GM12878 (cell line): ENCODE results near the gene LIPK. TPM values are rescaled to one million over a fixed set of nuclear protein-coding genes. Genes with fewer than 3 reads are reported as not detected.

Experiments used
- ATAC-seq: fragments of 200-7000 bp; cut with Tn5 transposase; 3 replicates; pipeline ENCODE4 v1.9.1; 2020; ENCODE audit warnings: mild to moderate bottlenecking, moderate library complexity
- BruUV-seq: library from RNA; stranded (reverse); fragments of 400-500 nt; replicated peaks from 2 replicates; lab custom pipeline; 2021; lab: Mats Ljungman, UMichigan
- CTCF ChIA-PET: fragments of 300-600 bp; sonication (Branson Sonifier 250); formaldehyde crosslinking; extraction: SDS; loops from one replicate; lab custom pipeline; 2021; ENCODE audit warnings: inconsistent platforms; lab: Yijun Ruan, JAX
- POLR2A ChIA-PET: fragments of 350-600 bp; formaldehyde crosslinking; extraction: SDS; loops from one replicate; lab custom pipeline; 2021; ENCODE audit warnings: inconsistent platforms; lab: Charles Lee
- RAD21 ChIA-PET: fragments of 300-600 bp; sonication (Branson Sonifier 250); formaldehyde crosslinking; loops from one replicate; lab custom pipeline; 2023; ENCODE audit warnings: antibody characterized with exemption; ENCODE audit not compliant: unreplicated experiment; lab: Charles Lee
- SMC1A ChIA-PET: fragments of 300-600 bp; sonication (Branson Sonifier 250); formaldehyde crosslinking; loops from one replicate; lab custom pipeline; 2023; ENCODE audit not compliant: unreplicated experiment, uncharacterized antibody; lab: Charles Lee
- DNase-seq: peaks from one replicate; pipeline ENCODE4 v3.0.0-alpha.2; 2011; ENCODE audit warnings: low read depth, low spot score
- FAIRE-seq: peaks from 3 replicates; lab custom pipeline; 2011; peaks lifted over from hg19 to GRCh38; lab: Jason Lieb, UNC
- H2AFZ ChIP-seq: 2 replicates; pipeline ENCODE4 v1.6.0; 2011; ENCODE audit warnings: low read depth, low read length, control low read depth; ENCODE audit not compliant: control insufficient read depth
- H3K27ac ChIP-seq: 2 replicates; pipeline ENCODE4 v1.5.1; 2011; ENCODE audit warnings: control low read depth; ENCODE audit not compliant: control insufficient read depth, insufficient read depth
- H3K27me3 ChIP-seq, 2 experiments: replicated peaks in 1 of 2; 2 replicates each; pipeline versions ENCODE4 v1.6.0 to v1.6.1; 2011; ENCODE audit warnings: low read length in 1 of 2; ENCODE audit not compliant: control insufficient read depth in 2 of 2, insufficient read depth in 2 of 2
- H3K36me3 ChIP-seq, 2 experiments: 2 replicates each; pipeline ENCODE4 v1.5.1; 2011; ENCODE audit warnings: low read length in 1 of 2; ENCODE audit not compliant: control insufficient read depth in 2 of 2, insufficient read depth in 2 of 2
- H3K4me1 ChIP-seq: 2 replicates; pipeline ENCODE4 v1.6.1; 2011; ENCODE audit warnings: mild to moderate bottlenecking, low read length, moderate library complexity, mixed read lengths; ENCODE audit not compliant: control insufficient read depth, insufficient read depth
- H3K4me2 ChIP-seq: 2 replicates; pipeline ENCODE4 v1.6.0; 2011; ENCODE audit warnings: control low read depth; ENCODE audit not compliant: control insufficient read depth, insufficient read depth
- H3K4me3 ChIP-seq: fragments of 200-600 bp; sonication (generic); 2 replicates; pipeline ENCODE4 v1.5.1; 2016
- H3K79me2 ChIP-seq: 2 replicates; pipeline ENCODE4 v1.6.0; 2011; ENCODE audit warnings: low read length; ENCODE audit not compliant: control insufficient read depth, insufficient read depth
- H3K9ac ChIP-seq: 2 replicates; pipeline ENCODE4 v1.8.0; 2011; ENCODE audit warnings: low read length, control low read depth, mixed read lengths; ENCODE audit not compliant: control insufficient read depth, insufficient read depth
- H3K9me3 ChIP-seq: replicated peaks from 3 replicates; pipeline ENCODE4 v1.5.1; 2011; ENCODE audit warnings: mild to moderate bottlenecking, low read length; ENCODE audit not compliant: control insufficient read depth, insufficient read depth
- H4K20me1 ChIP-seq: 2 replicates; pipeline ENCODE4 v1.6.0; 2011; ENCODE audit not compliant: control insufficient read depth, insufficient read depth
- ATF7 ChIP-seq: fragments of 450-650 bp; IDR thresholded peaks from 2 replicates; pipeline ENCODE4 v1.6.1; 2016; ENCODE audit warnings: low read depth, mild to moderate bottlenecking
- BHLHE40 ChIP-seq, 2 experiments: fragments of 450-650 bp in 1 of 2; IDR thresholded peaks; 2 replicates each; pipeline ENCODE4 v1.6.1; 2011 to 2017; ENCODE audit warnings: low read depth in 2 of 2, borderline replicate concordance in 1 of 2, improper control_type of control experiment in 1 of 2, low read length in 1 of 2, mild to moderate bottlenecking in 1 of 2
- BRCA1 ChIP-seq: IDR thresholded peaks from 2 replicates; pipeline ENCODE4 v1.6.1; 2011; ENCODE audit warnings: low read depth, low read length, improper control_type of control experiment
- CBFB ChIP-seq: IDR thresholded peaks from 2 replicates; pipeline ENCODE4 v1.6.1; 2016; ENCODE audit warnings: antibody characterized with exemption, low read depth
- CEBPB ChIP-seq, 2 experiments: fragments of 150-350 bp in 1 of 2; IDR thresholded peaks; 2 replicates each; pipeline ENCODE4 v1.6.1; 2012 to 2014; ENCODE audit warnings: low read depth in 2 of 2, low read length in 2 of 2, borderline replicate concordance in 1 of 2, inconsistent platforms in 1 of 2
- CREB1 ChIP-seq: IDR thresholded peaks from 2 replicates; pipeline ENCODE4 v1.6.1; 2012; ENCODE audit warnings: low read depth, mild to moderate bottlenecking, inconsistent platforms
- CREM ChIP-seq: IDR thresholded peaks from 2 replicates; pipeline ENCODE4 v1.6.1; 2014; ENCODE audit warnings: antibody characterized with exemption, low read depth
- DPF2 ChIP-seq: fragments of 450-650 bp; IDR thresholded peaks from 2 replicates; pipeline ENCODE4 v1.6.1; 2017; ENCODE audit warnings: mild to moderate bottlenecking
- IKZF1 ChIP-seq: fragments of 450-650 bp; conservative IDR thresholded peaks from 2 replicates; pipeline ENCODE4 v1.6.1; 2017; ENCODE audit warnings: antibody characterized with exemption, mild to moderate bottlenecking
- JUND ChIP-seq: IDR thresholded peaks from 2 replicates; pipeline ENCODE4 v1.6.1; 2012; ENCODE audit warnings: low read depth, mild to moderate bottlenecking, low read length, improper control_type of control experiment, moderate library complexity
- MEF2A ChIP-seq: IDR thresholded peaks from 2 replicates; pipeline ENCODE4 v1.6.1; 2011; ENCODE audit warnings: low read depth, mild to moderate bottlenecking, low read length, moderate library complexity; ENCODE audit not compliant: insufficient read depth
- MTA2 ChIP-seq: fragments of 450-650 bp; IDR thresholded peaks from 2 replicates; pipeline ENCODE4 v1.6.1; 2016; ENCODE audit warnings: low read depth, mild to moderate bottlenecking, moderate library complexity
- NR2C1 ChIP-seq: fragments of 450-650 bp; IDR thresholded peaks from 2 replicates; pipeline ENCODE4 v1.6.1; 2017; ENCODE audit warnings: antibody characterized with exemption, mild to moderate bottlenecking, moderate library complexity
- NR2F1 ChIP-seq: fragments of 450-650 bp; conservative IDR thresholded peaks from 2 replicates; pipeline ENCODE4 v1.6.1; 2017; ENCODE audit warnings: mild to moderate bottlenecking
- RUNX3 ChIP-seq: IDR thresholded peaks from 2 replicates; pipeline ENCODE4 v1.6.1; 2012; ENCODE audit warnings: low read length, inconsistent platforms
- SMAD1 ChIP-seq: fragments of 450-650 bp; IDR thresholded peaks from 2 replicates; pipeline ENCODE4 v1.6.1; 2018; ENCODE audit warnings: mild to moderate bottlenecking, low read depth; ENCODE audit not compliant: partially characterized antibody
- SP1 ChIP-seq: IDR thresholded peaks from one replicate; pipeline ENCODE4 v1.6.1; 2011; ENCODE audit warnings: low read depth, low read length
- WGBS: methylation state at CpG from one replicate; pipeline ENCODE4 v1.1.6; 2016; ENCODE audit warnings: low lambda C conversion rate; ENCODE audit not compliant: insufficient replicate concordance, insufficient coverage; ENCODE audit errors: missing lambda C conversion rate; 5-methylcytosine and 5-hydroxymethylcytosine counted together
- in situ Hi-C: fragments of 300-500 bp; cut with MboI; formaldehyde crosslinking; loops from 9 replicates; pipeline ENCODE4 v1.14.3; 2018; ENCODE audit warnings: mixed read lengths
- intact Hi-C: fragments of 100-400 bp; cut with micrococcal nuclease; formaldehyde crosslinking; loops from one replicate; pipeline ENCODE4 v1.14.2; 2022; ENCODE audit not compliant: unreplicated experiment
- polyA plus RNA-seq, 11 experiments: library from polyadenylated mRNA; depleted of rRNA in 4 of 11; unstranded in 6 of 11; stranded (reverse) in 5 of 11; fragments of >200 nt; fragmentation: Nextera tagmentation in 4 of 11; fragmentation: Illumina TruSeq in 1 of 11; extraction: Ambion mirVana in 4 of 11; extraction: Trizol in 1 of 11; gene quantifications; 1 replicate in 1 of 11; 2 replicates in 10 of 11; pipeline versions ENCODE4 v1.2.1 to v1.2.3, GENCODE V29; 2011 to 2016; ENCODE audit warnings: inconsistent platforms in 2 of 11, missing spikeins in 2 of 11, low read depth in 1 of 11
- total RNA-seq, 4 experiments: library from RNA; depleted of rRNA in 3 of 4; stranded (reverse); fragments of >200 nt in 3 of 4; fragmentation: Illumina TruSeq in 1 of 4; extraction: Trizol in 1 of 4; gene quantifications; 2 replicates each; pipeline versions ENCODE4 v1.2.1 to v1.2.3, GENCODE V29; 2013 to 2021
- TF ChIP-seq, protein P1 (sequence below): IDR thresholded peaks from 2 replicates; pipeline ENCODE4 v1.6.1; 2012; ENCODE audit warnings: low read length, inconsistent platforms
- TF ChIP-seq, protein P2 (sequence below): fragments of 450-650 bp; IDR thresholded peaks from 2 replicates; pipeline ENCODE4 v1.6.1; 2017; ENCODE audit warnings: mild to moderate bottlenecking, low read depth, inconsistent platforms; ENCODE audit not compliant: poor library complexity, severe bottlenecking
- TF ChIP-seq, protein P3 (sequence below): fragments of 150-350 bp; IDR thresholded peaks from 2 replicates; pipeline ENCODE4 v1.6.1; 2014; ENCODE audit warnings: mild to moderate bottlenecking, low read depth, low read length

LIPK gene
- total and polyA plus RNA-seq, 10 of the 15 experiments (the other 5 are each of a cell fraction or from before 2014, with no cell fraction given) = not detected

DNA sequence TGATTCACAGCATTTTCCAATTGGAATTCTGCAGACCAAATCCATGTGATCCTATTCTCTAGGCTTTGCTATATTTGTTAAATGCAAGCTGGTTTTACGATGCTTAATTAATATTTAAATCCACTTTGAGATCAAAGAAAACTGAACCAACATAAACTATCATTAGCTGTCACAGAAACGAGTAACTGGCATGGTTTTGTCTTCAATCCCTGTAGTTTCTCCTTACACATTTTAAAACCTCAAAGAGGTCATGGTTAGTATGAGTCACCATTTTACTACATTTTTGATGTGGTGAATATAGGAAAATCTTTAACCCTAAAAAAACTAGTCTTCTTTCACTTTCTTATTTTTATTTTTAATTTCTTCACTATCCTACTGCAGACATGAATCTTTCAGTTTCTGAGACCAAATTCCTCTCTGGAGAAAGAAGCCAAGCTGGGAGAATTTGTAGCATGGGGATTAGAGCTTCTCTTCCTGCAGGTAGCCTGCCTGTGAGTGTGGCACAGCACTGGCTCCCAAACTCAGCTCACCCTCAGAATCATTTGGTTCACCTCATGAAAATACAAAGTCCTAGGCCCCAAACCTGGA, 87.8 kb downstream of the LIPK start:
- H3K27me3 ChIP-seq = no peaks in the 10 kb centered on the region
- DNase-seq = peak; percentile 17
- in situ Hi-C loops (no loop called here), intact Hi-C loops (loop anchor here (5.0 kb wide), 2 partner anchors 37 to 107 kb away; no protein-coding TSS in a partner anchor)
- H3K79me2 ChIP-seq = no peaks in the 10 kb centered on the region
- no peak overlapping the region for H3K4me3 ChIP-seq
- H4K20me1 ChIP-seq = no peaks in the 10 kb centered on the region
- no peaks in the 10 kb centered on the region for H3K36me3 ChIP-seq
- peaks cover 7% of the 10 kb centered on the region; the same call in 1 of the 2 replicates for H3K4me1 ChIP-seq
- H2AFZ ChIP-seq = no peak overlapping the region
- WGBS = 29% methylated on average over 2 of the region's 2 CpGs
- H3K9ac ChIP-seq = no peak overlapping the region
- CTCF ChIA-PET = interaction anchor here (0.8 to 1.4 kb wide), 6 partner anchors 16 to 211 kb away, joined by 3 to 5 read pairs (median 4); partner anchors contain the start of gene RNLS
- H3K4me2 ChIP-seq = no peak overlapping the region
- RAD21 ChIA-PET = interaction anchor here (0.7 to 1.8 kb wide), 3 partner anchors 43 to 65 kb away, joined by 3 to 6 read pairs (median 3); no protein-coding TSS in a partner anchor
- POLR2A ChIA-PET = interaction anchor here (0.7 kb wide), 1 partner anchor 103 kb away, joined by 3 read pairs; no protein-coding TSS in a partner anchor
- SMC1A ChIA-PET = interaction anchor here (0.6 to 1.8 kb wide), 9 partner anchors 10 to 469 kb away, joined by 3 to 12 read pairs (median 3); no protein-coding TSS in a partner anchor
- no TSS peak for BruUV-seq
- H3K27ac ChIP-seq = no peak overlapping the region
- FAIRE-seq = peak; percentile 87
- peak; percentile 75 for ATAC-seq
- no peaks in the 10 kb centered on the region for H3K9me3 ChIP-seq
- TF ChIP-seq CEBPB (IDR thresholded peaks at IDR 0.05; ENCODE audit: borderline replicate concordance in 1 of 2, low read depth in 2 of 2, low read length in 2 of 2) (no peak), MTA2 (peak; percentile 74), CREM (peak; percentile 41; the same call in 1 of the 2 replicates), BRCA1 (no peak), DPF2 (peak; percentile 58; the same call in 1 of the 2 replicates), ATF7 (peak; percentile 83), JUND (0 out of 2 replicates have a peak, but pooled peaks have one; percentile 46), CREB1 (0 out of 2 replicates have a peak, but pooled peaks have one; percentile 51), SP1 (no peak), BHLHE40 (IDR thresholded peaks at IDR 0.05; ENCODE audit: borderline replicate concordance in 1 of 2, low read depth in 2 of 2, low read length in 1 of 2) (0 out of 4 replicates have a peak, but pooled peaks of 1 of the 2 experiments have one; percentile 17), NR2C1 (peak; percentile 42; the same call in 1 of the 2 replicates), MEF2A (peak; percentile 50; the same call in 1 of the 2 replicates), SMAD1 (no peak), RUNX3 (peak; percentile 96), IKZF1 (peak; percentile 62), CBFB (peak; percentile 63), NR2F1 (peak; percentile 94)
- TF ChIP-seq, protein P1, sequence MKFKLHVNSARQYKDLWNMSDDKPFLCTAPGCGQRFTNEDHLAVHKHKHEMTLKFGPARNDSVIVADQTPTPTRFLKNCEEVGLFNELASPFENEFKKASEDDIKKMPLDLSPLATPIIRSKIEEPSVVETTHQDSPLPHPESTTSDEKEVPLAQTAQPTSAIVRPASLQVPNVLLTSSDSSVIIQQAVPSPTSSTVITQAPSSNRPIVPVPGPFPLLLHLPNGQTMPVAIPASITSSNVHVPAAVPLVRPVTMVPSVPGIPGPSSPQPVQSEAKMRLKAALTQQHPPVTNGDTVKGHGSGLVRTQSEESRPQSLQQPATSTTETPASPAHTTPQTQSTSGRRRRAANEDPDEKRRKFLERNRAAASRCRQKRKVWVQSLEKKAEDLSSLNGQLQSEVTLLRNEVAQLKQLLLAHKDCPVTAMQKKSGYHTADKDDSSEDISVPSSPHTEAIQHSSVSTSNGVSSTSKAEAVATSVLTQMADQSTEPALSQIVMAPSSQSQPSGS = 0 out of 2 replicates have a peak, but pooled peaks have one; percentile 54
- TF ChIP-seq, protein P2, sequence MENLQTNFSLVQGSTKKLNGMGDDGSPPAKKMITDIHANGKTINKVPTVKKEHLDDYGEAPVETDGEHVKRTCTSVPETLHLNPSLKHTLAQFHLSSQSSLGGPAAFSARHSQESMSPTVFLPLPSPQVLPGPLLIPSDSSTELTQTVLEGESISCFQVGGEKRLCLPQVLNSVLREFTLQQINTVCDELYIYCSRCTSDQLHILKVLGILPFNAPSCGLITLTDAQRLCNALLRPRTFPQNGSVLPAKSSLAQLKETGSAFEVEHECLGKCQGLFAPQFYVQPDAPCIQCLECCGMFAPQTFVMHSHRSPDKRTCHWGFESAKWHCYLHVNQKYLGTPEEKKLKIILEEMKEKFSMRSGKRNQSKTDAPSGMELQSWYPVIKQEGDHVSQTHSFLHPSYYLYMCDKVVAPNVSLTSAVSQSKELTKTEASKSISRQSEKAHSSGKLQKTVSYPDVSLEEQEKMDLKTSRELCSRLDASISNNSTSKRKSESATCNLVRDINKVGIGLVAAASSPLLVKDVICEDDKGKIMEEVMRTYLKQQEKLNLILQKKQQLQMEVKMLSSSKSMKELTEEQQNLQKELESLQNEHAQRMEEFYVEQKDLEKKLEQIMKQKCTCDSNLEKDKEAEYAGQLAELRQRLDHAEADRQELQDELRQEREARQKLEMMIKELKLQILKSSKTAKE = peak; percentile 51
- TF ChIP-seq, protein P3, sequence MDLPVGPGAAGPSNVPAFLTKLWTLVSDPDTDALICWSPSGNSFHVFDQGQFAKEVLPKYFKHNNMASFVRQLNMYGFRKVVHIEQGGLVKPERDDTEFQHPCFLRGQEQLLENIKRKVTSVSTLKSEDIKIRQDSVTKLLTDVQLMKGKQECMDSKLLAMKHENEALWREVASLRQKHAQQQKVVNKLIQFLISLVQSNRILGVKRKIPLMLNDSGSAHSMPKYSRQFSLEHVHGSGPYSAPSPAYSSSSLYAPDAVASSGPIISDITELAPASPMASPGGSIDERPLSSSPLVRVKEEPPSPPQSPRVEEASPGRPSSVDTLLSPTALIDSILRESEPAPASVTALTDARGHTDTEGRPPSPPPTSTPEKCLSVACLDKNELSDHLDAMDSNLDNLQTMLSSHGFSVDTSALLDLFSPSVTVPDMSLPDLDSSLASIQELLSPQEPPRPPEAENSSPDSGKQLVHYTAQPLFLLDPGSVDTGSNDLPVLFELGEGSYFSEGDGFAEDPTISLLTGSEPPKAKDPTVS = no peak
